H1 (cell line): Measurements from ENCODE around the gene RAD9A. TPM values are rescaled to one million over a fixed set of nuclear protein-coding genes. Genes with fewer than 3 reads are reported as not detected.

Source experiments
- CTCF ChIA-PET: fragments of 300-600 bp; sonication (Branson Sonifier 250); formaldehyde crosslinking; loops from one replicate; lab custom pipeline; 2021; ENCODE audit not compliant: partially characterized antibody; lab: Charles Lee
- POLR2A ChIA-PET: fragments of 300-600 bp; sonication (Branson Sonifier 250); formaldehyde crosslinking; loops from one replicate; lab custom pipeline; 2021; ENCODE audit warnings: inconsistent platforms; ENCODE audit not compliant: partially characterized antibody; lab: Charles Lee
- DNase-seq, 2 experiments: peaks; one replicate each; pipeline versions ENCODE4 v3.0.0 to v3.0.0-alpha.2; 2010 to 2022; ENCODE audit warnings: low spot score in 2 of 2, low read depth in 1 of 2, mixed read lengths in 1 of 2
- FAIRE-seq: peaks from 2 replicates; lab custom pipeline; 2011; peaks lifted over from hg19 to GRCh38; lab: Jason Lieb, UNC
- H2AFZ ChIP-seq: 2 replicates; pipeline ENCODE4 v1.8.1; 2012; ENCODE audit warnings: low read length, inconsistent platforms
- H2AK5ac ChIP-seq: 2 replicates; pipeline ENCODE4 v1.6.1; 2013; ENCODE audit warnings: low read depth, low read length
- H2BK120ac ChIP-seq: replicated peaks from 2 replicates; pipeline ENCODE3; 2013; ENCODE audit warnings: low read depth, low read length, inconsistent platforms
- H2BK12ac ChIP-seq: 2 replicates; pipeline ENCODE4 v1.6.1; 2013; ENCODE audit warnings: low read depth, low read length
- H2BK15ac ChIP-seq: 2 replicates; pipeline ENCODE4 v1.6.1; 2013; ENCODE audit warnings: low read length
- H2BK20ac ChIP-seq: 2 replicates; pipeline ENCODE4 v1.6.1; 2013; ENCODE audit warnings: low read length
- H2BK5ac ChIP-seq: 2 replicates; pipeline ENCODE4 v1.6.1; 2013; ENCODE audit warnings: low read depth, low read length
- H3K14ac ChIP-seq: 2 replicates; pipeline ENCODE4 v1.6.1; 2013; ENCODE audit warnings: inconsistent platforms; ENCODE audit not compliant: insufficient read length
- H3K18ac ChIP-seq: 2 replicates; pipeline ENCODE4 v1.6.1; 2013; ENCODE audit warnings: low read length; ENCODE audit errors: extremely low read depth
- H3K23ac ChIP-seq: 2 replicates; pipeline ENCODE4 v1.6.1; 2013; ENCODE audit warnings: inconsistent platforms; ENCODE audit not compliant: insufficient read length
- H3K23me2 ChIP-seq: 2 replicates; pipeline ENCODE4 v1.6.1; 2013; ENCODE audit warnings: low read depth, low read length
- H3K27ac ChIP-seq: 2 replicates; pipeline ENCODE4 v1.6.1; 2011; ENCODE audit warnings: low read depth, low read length, inconsistent platforms
- H3K27me3 ChIP-seq, 4 experiments: replicated peaks in 1 of 4; 1 replicate in 1 of 4; 2 replicates in 3 of 4; pipeline versions ENCODE4 v1.6.1 to v1.8.1; 2011 to 2013; ENCODE audit warnings: low read length in 3 of 4, mild to moderate bottlenecking in 3 of 4, inconsistent platforms in 2 of 4, mixed read lengths in 2 of 4, moderate library complexity in 1 of 4; ENCODE audit not compliant: control insufficient read depth in 3 of 4, insufficient read depth in 3 of 4; ENCODE audit errors: extremely low read depth in 1 of 4
- H3K36me3 ChIP-seq, 4 experiments: 2 replicates each; pipeline versions ENCODE4 v1.6.1 to v1.8.1; 2011 to 2013; ENCODE audit warnings: mild to moderate bottlenecking in 4 of 4, low read length in 3 of 4, moderate library complexity in 2 of 4, control low read depth in 1 of 4, inconsistent platforms in 1 of 4; ENCODE audit not compliant: insufficient read depth in 4 of 4, control insufficient read depth in 2 of 4
- H3K4ac ChIP-seq: replicated peaks from 2 replicates; pipeline ENCODE3; 2013; ENCODE audit warnings: low read length, low read depth, mixed read lengths, inconsistent platforms; ENCODE audit not compliant: insufficient read length
- H3K4me1 ChIP-seq, 4 experiments: replicated peaks in 1 of 4; 1 replicate in 1 of 4; 2 replicates in 3 of 4; pipeline versions ENCODE4 v1.6.1 to v1.8.1; 2011 to 2013; ENCODE audit warnings: low read length in 3 of 4, inconsistent platforms in 2 of 4, mixed read lengths in 1 of 4; ENCODE audit not compliant: insufficient read depth in 4 of 4, control insufficient read depth in 3 of 4
- H3K4me2 ChIP-seq, 2 experiments: 2 replicates each; pipeline versions ENCODE4 v1.6.1 to v1.8.1; 2011 to 2013; ENCODE audit warnings: low read depth in 2 of 2, low read length in 2 of 2, control low read depth in 1 of 2, inconsistent platforms in 1 of 2, mild to moderate bottlenecking in 1 of 2; ENCODE audit not compliant: insufficient read depth in 1 of 2
- H3K4me3 ChIP-seq, 4 experiments: fragments of 200-600, 300-600 bp in 1 of 4; sonication (generic), shearing (Covaris generic), sonication (Bioruptor Twin) in 1 of 4; 2 replicates each; pipeline versions ENCODE4 v1.5.1 to v1.8.1; 2011 to 2016; ENCODE audit warnings: low read length in 4 of 4, low read depth in 3 of 4, control low read depth in 2 of 4, inconsistent platforms in 2 of 4, mild to moderate bottlenecking in 2 of 4, mixed read lengths in 1 of 4, moderate library complexity in 1 of 4; ENCODE audit not compliant: insufficient read depth in 2 of 4; ENCODE audit errors: extremely low read depth in 1 of 4
- H3K56ac ChIP-seq: replicated peaks from 2 replicates; pipeline ENCODE3; 2013; ENCODE audit warnings: low read depth, mild to moderate bottlenecking, mixed read lengths, low read length, inconsistent platforms; ENCODE audit not compliant: insufficient read length
- H3K79me1 ChIP-seq: 2 replicates; pipeline ENCODE4 v1.6.1; 2013; ENCODE audit warnings: low read depth, low read length, control low read depth
- H3K79me2 ChIP-seq, 2 experiments: 2 replicates each; pipeline versions ENCODE4 v1.6.1 to v1.8.1; 2012 to 2013; ENCODE audit warnings: low read length in 2 of 2, mild to moderate bottlenecking in 2 of 2, inconsistent platforms in 1 of 2; ENCODE audit not compliant: insufficient read depth in 2 of 2, control insufficient read depth in 1 of 2
- H3K9ac ChIP-seq, 4 experiments: replicated peaks in 1 of 4; 1 replicate in 1 of 4; 2 replicates in 3 of 4; pipeline versions ENCODE4 v1.6.1 to v1.8.1; 2011 to 2013; ENCODE audit warnings: low read depth in 3 of 4, low read length in 3 of 4, control low read depth in 2 of 4, mild to moderate bottlenecking in 2 of 4, moderate library complexity in 2 of 4, inconsistent platforms in 1 of 4; ENCODE audit errors: extremely low read depth in 1 of 4
- H3K9me3 ChIP-seq, 2 experiments: 2 replicates each; pipeline versions ENCODE4 v1.6.1 to v1.8.1; 2012 to 2013; ENCODE audit warnings: mild to moderate bottlenecking in 2 of 2, moderate library complexity in 2 of 2, control low read depth in 1 of 2, inconsistent platforms in 1 of 2, low read depth in 1 of 2, low read length in 1 of 2, mixed read lengths in 1 of 2; ENCODE audit not compliant: insufficient read depth in 2 of 2
- H4K20me1 ChIP-seq, 2 experiments: replicated peaks in 1 of 2; 2 replicates each; pipeline versions ENCODE3 to v1.8.1; 2011 to 2013; ENCODE audit warnings: inconsistent platforms in 2 of 2, low read length in 2 of 2, mild to moderate bottlenecking in 1 of 2; ENCODE audit not compliant: insufficient read depth in 2 of 2, control insufficient read depth in 1 of 2
- H4K5ac ChIP-seq: 2 replicates; pipeline ENCODE4 v1.6.1; 2013; ENCODE audit warnings: low read length, low read depth, mixed read lengths, inconsistent platforms; ENCODE audit not compliant: insufficient read length
- H4K8ac ChIP-seq: 2 replicates; pipeline ENCODE4 v1.8.0; 2013; ENCODE audit warnings: mild to moderate bottlenecking, moderate library complexity, low read length, inconsistent platforms; ENCODE audit not compliant: insufficient read depth; ENCODE audit errors: extremely low read depth
- H4K91ac ChIP-seq: replicated peaks from 2 replicates; pipeline ENCODE3; 2013; ENCODE audit warnings: low read length, mixed read lengths, inconsistent platforms; ENCODE audit not compliant: insufficient read length
- CTBP2 ChIP-seq: IDR thresholded peaks from 2 replicates; pipeline ENCODE4 v1.7.0; 2011; ENCODE audit warnings: borderline replicate concordance, mild to moderate bottlenecking, moderate library complexity, mixed read lengths, low read length; ENCODE audit not compliant: insufficient read depth, insufficient read length
- EGR1 ChIP-seq: IDR thresholded peaks from 2 replicates; pipeline ENCODE4 v1.6.1; 2011; ENCODE audit warnings: low read depth, low read length, borderline replicate concordance
- EZH2 ChIP-seq: fragments of 200-600 bp; sonication (generic); IDR thresholded peaks from 2 replicates; pipeline ENCODE4 v1.7.1; 2012; ENCODE audit warnings: low read depth, mild to moderate bottlenecking, moderate library complexity, low read length, inconsistent platforms; ENCODE audit not compliant: severe bottlenecking
- KDM1A ChIP-seq: fragments of 200-600, 300-600 bp; sonication (generic); IDR thresholded peaks from 2 replicates; pipeline ENCODE4 v1.7.1; 2016; ENCODE audit warnings: mild to moderate bottlenecking, low read length, borderline replicate concordance
- PHF8 ChIP-seq: fragments of 200-600 bp; sonication (generic); conservative IDR thresholded peaks from 2 replicates; pipeline ENCODE4 v1.7.1; 2012; ENCODE audit warnings: low read depth, mild to moderate bottlenecking, inconsistent platforms, low read length, moderate library complexity
- POLR2A ChIP-seq, 2 experiments: IDR thresholded peaks; 1 replicate in 1 of 2; 2 replicates in 1 of 2; pipeline ENCODE4 v1.6.1; 2011; ENCODE audit warnings: low read depth in 2 of 2, low read length in 2 of 2, mild to moderate bottlenecking in 2 of 2; ENCODE audit errors: control extremely low read depth in 1 of 2
- TAF7 ChIP-seq: optimal IDR thresholded peaks from 2 replicates; pipeline ENCODE3; 2011; ENCODE audit warnings: low read depth, mild to moderate bottlenecking, inconsistent platforms, low read length, moderate library complexity, borderline replicate concordance
- WGBS, 2 experiments: shearing (Covaris generic) in 1 of 2; methylation state at CpG; one replicate each; pipeline versions ENCODE4 v1.1.6 to v1.1.7; 2013 to 2015; ENCODE audit warnings: low lambda C conversion rate in 2 of 2, mixed read lengths in 2 of 2, inconsistent platforms in 1 of 2, low coverage in 1 of 2, missing lambda C conversion rate in 1 of 2; ENCODE audit not compliant: insufficient replicate concordance in 2 of 2, insufficient coverage in 1 of 2, insufficient read length in 1 of 2; ENCODE audit errors: extremely low coverage in 1 of 2, missing lambda C conversion rate in 1 of 2; 5-methylcytosine and 5-hydroxymethylcytosine counted together
- polyA plus RNA-seq, 7 experiments: library from polyadenylated mRNA; depleted of rRNA in 3 of 7; stranded (reverse) in 5 of 7; unstranded in 2 of 7; fragments of >200 nt in 5 of 7; fragments of 200-250 nt in 2 of 7; gene quantifications; 1 replicate in 5 of 7; 2 replicates in 1 of 7; 4 replicates in 1 of 7; pipeline versions ENCODE4 v1.2.1 to v1.2.3, GENCODE V29; 2011 to 2013; ENCODE audit warnings: missing spikeins in 2 of 7, mixed read lengths in 2 of 7
- total RNA-seq: library from RNA; stranded (reverse); fragmentation: NEBNext Ultra II Directional; extraction: Animal tissue kit (Norgen Biotek cat#: 25700); gene quantifications from 2 replicates; pipeline ENCODE4 v1.2.1, GENCODE V29; 2021
- TF ChIP-seq, protein P1 (sequence below): IDR thresholded peaks from 2 replicates; pipeline ENCODE4 v1.6.1; 2012; ENCODE audit warnings: inconsistent platforms
- TF ChIP-seq, protein P2 (sequence below), 3 experiments: IDR thresholded peaks; 1 replicate in 2 of 3; 2 replicates in 1 of 3; pipeline versions ENCODE4 v1.5.1 to v1.6.1; 2011; ENCODE audit warnings: low read length in 3 of 3, mild to moderate bottlenecking in 3 of 3, inconsistent platforms in 2 of 3, low read depth in 1 of 3, moderate library complexity in 1 of 3; ENCODE audit not compliant: insufficient read depth in 1 of 3; ENCODE audit errors: control extremely low read depth in 1 of 3

The RAD9A gene
- total and polyA plus RNA-seq, 2 of the 8 experiments (the other 6 are each of a cell fraction or from before 2014, with no cell fraction given), result 22.2 to 25.5 TPM

DNA sequence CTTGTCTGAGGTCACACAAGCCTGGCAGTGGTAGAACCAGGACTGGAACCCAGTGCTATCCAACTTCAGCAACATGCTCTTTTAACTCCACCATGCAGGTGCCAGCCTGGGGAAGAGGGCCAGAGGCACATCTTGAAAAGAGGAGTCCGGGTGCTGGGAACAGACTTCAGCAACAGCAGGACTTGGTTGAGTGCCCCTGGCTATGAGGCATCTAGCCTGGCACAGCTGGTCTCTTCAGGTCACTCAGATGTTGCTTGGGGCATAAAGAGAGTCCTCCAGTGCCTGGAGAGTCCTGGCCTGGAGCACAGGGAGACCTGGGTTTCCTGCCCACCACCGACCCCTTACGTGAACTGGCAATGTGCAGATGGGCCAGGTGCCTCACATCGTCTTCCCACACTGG lies 13.2 kb upstream of the RAD9A start:
- Histone ChIP-seq H4K91ac (no peak overlapping the region), H2BK12ac (peak overlapping the region; percentile 39; the same call in 1 of the 2 replicates), H3K4me1 (peaks cover 0 to 30% (median 24%) of the 10 kb centered on the region in 4 experiments; a peak in 6 of 7 replicates), H3K23ac (no peak overlapping the region), H3K4ac (no peak overlapping the region), H4K20me1 (peaks cover 2% of the 10 kb centered on the region in 2 experiments), H2BK120ac (no peak overlapping the region), H3K79me1 (no peaks in the 10 kb centered on the region), H3K23me2 (peaks cover 16% of the 10 kb centered on the region; the same call in 1 of the 2 replicates), H2BK20ac (no peak overlapping the region; the same call in 1 of the 2 replicates), H3K36me3 (no peaks in the 10 kb centered on the region), H3K14ac (no peak overlapping the region), H2AK5ac (no peak overlapping the region), H3K56ac (no peak overlapping the region), H3K4me2 (no peak overlapping the region), H2AFZ (no peak overlapping the region), H3K27ac (no peak overlapping the region), H3K9ac (no peak overlapping the region), H3K79me2 (no peaks in the 10 kb centered on the region), H2BK5ac (no peak overlapping the region), H3K18ac (no peak overlapping the region), H3K9me3 (no peaks in the 10 kb centered on the region), H4K5ac (no peak overlapping the region), H4K8ac (no peak overlapping the region), H3K27me3 (peaks cover 7 to 38% (median 35%) of the 10 kb centered on the region in 4 experiments), H3K4me3 (no peak overlapping the region), H2BK15ac (no peak overlapping the region; the same call in 1 of the 2 replicates)
- POLR2A ChIA-PET, result interaction anchor here (1.0 to 3.1 kb wide), 4 partner anchors 11 to 27 kb away, joined by 3 to 8 read pairs (median 4); no protein-coding TSS in a partner anchor
- DNase-seq, result no peak
- CTCF ChIA-PET, result interaction anchor here (1.8 to 34.8 kb wide), 5 partner anchors 9 to 56 kb away, joined by 6 to 1305 read pairs (median 35); partner anchors contain the start of genes POLD4 and RAD9A
- WGBS, 2 experiments, result 78% methylated on average over 4 of the region's 4 CpGs; no CpG with 5 or more reads in 1 of the 2 experiments
- no peak for FAIRE-seq
- no peak for TF ChIP-seq PHF8
- no peak for TF ChIP-seq CTBP2
- TF ChIP-seq TAF7, result no peak
- no peak for TF ChIP-seq EZH2
- TF ChIP-seq, protein P1, sequence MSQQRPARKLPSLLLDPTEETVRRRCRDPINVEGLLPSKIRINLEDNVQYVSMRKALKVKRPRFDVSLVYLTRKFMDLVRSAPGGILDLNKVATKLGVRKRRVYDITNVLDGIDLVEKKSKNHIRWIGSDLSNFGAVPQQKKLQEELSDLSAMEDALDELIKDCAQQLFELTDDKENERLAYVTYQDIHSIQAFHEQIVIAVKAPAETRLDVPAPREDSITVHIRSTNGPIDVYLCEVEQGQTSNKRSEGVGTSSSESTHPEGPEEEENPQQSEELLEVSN, result no peak
- no peak for TF ChIP-seq EGR1
- no peak for TF ChIP-seq POLR2A (IDR thresholded peaks at IDR 0.05; ENCODE audit: control extremely low read depth in 1 of 2, low read depth in 2 of 2, low read length in 2 of 2)
- TF ChIP-seq, protein P2, sequence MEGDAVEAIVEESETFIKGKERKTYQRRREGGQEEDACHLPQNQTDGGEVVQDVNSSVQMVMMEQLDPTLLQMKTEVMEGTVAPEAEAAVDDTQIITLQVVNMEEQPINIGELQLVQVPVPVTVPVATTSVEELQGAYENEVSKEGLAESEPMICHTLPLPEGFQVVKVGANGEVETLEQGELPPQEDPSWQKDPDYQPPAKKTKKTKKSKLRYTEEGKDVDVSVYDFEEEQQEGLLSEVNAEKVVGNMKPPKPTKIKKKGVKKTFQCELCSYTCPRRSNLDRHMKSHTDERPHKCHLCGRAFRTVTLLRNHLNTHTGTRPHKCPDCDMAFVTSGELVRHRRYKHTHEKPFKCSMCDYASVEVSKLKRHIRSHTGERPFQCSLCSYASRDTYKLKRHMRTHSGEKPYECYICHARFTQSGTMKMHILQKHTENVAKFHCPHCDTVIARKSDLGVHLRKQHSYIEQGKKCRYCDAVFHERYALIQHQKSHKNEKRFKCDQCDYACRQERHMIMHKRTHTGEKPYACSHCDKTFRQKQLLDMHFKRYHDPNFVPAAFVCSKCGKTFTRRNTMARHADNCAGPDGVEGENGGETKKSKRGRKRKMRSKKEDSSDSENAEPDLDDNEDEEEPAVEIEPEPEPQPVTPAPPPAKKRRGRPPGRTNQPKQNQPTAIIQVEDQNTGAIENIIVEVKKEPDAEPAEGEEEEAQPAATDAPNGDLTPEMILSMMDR (IDR thresholded peaks at IDR 0.05; ENCODE audit: control extremely low read depth in 1 of 3, insufficient read depth in 1 of 3, low read depth in 1 of 3, low read length in 3 of 3), result no peak
- no peak for TF ChIP-seq KDM1A
